ENCODE measurements around the gene AK5. TPM values are rescaled to one million over a fixed set of nuclear protein-coding genes. Genes with fewer than 3 reads are reported as not detected.
A peak's percentile ranks its signal among the peaks of the same experiment; 100 is the strongest.

AK5 gene
- total RNA-seq, 1 donor from 2014 or later = 92.6 TPM

- DNase-seq (ENCODE audit: low read depth) = no peak
These were observed 66.7 kb downstream of the AK5 start for GRCh38 chr1:77348549-77348948.

DNA sequence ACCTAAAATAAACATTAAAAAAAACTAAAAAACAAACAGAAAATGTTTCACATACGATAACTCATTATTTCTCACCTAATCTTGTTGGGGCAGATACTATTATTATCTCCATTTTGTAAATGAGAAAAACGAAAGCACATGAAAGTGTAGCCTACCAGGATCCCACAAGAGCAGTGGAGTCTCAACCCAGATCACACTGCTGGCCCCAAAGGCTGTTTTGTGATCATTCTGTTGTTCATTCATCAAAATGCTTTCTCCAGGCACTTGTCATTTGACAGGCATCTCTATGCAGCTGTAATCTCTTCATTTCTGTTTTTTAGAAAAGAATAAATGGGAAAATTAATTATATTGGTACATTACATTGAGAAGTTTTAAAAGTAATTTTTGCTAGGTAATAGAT lies 67.5 kb downstream of the AK5 start:
- DNase-seq (ENCODE audit: low read depth) = no peak

GRCh38 chr1:77350012-77350770 lies 68.4 kb downstream of the AK5 start:
- no peak for DNase-seq (ENCODE audit: low read depth)

GRCh38 chr1:77354536-77354935 lies 72.7 kb downstream of the AK5 start:
- no peak for DNase-seq (ENCODE audit: low read depth)

- DNase-seq (ENCODE audit: low read depth) = peak; percentile 25
These were observed 73.2 kb downstream of the AK5 start for GRCh38 chr1:77355010-77355409.

- no peak for DNase-seq (ENCODE audit: low read depth)
These were observed 74.3 kb downstream of the AK5 start for GRCh38 chr1:77356136-77356535.

DNA sequence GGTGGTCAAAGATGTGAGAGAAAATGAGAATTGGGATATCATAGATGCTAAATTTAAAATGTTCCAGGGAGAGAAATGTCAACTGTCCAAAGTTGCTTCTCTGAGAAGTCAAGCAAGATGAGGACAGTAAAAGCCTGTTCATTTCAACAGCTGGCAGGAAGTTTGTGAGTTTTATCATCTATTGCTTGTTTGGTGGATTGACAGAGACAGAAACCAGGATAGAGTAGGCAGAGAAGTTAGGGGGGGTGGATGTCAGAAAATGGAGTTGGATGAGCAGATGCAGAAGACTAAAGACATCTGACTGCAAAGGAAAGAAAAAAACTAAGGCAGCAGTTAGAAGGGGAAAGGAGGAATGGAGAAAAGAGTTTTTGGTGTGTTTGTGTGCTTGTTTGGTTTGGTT lies 78.4 kb downstream of the AK5 start:
- DNase-seq (ENCODE audit: low read depth) = peak; percentile 70

DNA sequence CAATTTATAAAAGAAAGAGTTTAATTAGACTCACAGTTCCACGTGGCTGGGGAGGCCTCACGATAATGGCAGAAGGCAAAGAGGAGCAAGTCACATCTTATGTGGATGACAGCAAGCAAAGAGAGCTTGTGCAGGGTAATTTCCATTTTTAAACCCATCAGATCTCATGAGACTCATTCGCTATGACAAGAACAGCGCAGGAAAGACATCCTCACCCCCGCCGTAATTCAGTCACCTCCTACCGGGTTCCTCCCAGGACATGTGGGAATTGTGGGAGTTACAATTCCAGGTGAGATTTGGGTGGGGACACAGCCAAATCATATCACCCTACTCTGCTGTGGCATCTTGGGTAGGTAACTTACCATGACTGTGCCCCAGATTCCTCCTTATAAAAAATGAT lies 79.8 kb downstream of the AK5 start:
- no peak for DNase-seq (ENCODE audit: low read depth)

- peak; percentile 51 for DNase-seq (ENCODE audit: low read depth)
These were observed 88.3 kb downstream of the AK5 start for GRCh38 chr1:77370161-77370560.

GRCh38 chr1:77370583-77371306 lies 88.9 kb downstream of the AK5 start:
- peak; percentile 88 for DNase-seq (ENCODE audit: low read depth)

DNA sequence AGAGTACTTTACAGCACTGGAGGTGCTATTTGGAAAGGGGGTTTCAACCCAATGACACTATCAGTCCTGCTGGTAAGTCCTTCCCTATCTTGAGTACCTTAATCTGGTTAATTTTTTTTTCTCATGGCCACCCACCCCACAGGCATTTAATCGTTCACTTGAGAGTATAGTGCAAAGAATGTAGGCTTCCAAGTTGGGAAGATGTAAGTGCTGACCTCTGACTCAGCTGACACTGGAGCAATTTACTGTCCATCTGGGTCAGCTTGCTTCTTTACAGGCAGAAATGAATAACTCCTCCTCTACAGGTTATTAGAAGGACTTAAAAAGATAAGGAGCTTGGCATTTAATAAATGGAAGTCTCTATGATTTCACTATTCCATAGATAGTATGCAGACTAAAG lies 89.6 kb downstream of the AK5 start:
- no peak for DNase-seq (ENCODE audit: low read depth)

DNA sequence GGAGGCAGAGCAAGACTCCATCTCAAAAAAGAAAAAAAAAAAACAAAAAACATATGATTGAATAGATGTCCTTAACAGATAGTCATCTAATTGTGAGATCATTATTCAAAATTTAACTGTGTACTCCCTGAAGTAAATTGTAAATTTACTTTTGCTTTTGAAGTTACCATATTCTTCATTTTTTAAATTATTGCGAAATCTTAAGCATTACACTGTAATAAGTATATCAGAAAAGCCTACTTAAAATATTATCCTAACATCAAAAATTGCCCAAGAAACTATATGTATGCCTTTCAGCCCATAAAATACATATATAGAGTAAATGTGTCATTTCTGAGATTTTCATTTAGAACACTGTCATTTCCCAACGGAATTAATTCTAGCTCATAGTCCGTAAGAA lies 91.9 kb downstream of the AK5 start:
- DNase-seq (ENCODE audit: low read depth) = no peak

GRCh38 chr1:77375541-77375940 lies 93.7 kb downstream of the AK5 start:
- no peak for DNase-seq (ENCODE audit: low read depth)

DNA sequence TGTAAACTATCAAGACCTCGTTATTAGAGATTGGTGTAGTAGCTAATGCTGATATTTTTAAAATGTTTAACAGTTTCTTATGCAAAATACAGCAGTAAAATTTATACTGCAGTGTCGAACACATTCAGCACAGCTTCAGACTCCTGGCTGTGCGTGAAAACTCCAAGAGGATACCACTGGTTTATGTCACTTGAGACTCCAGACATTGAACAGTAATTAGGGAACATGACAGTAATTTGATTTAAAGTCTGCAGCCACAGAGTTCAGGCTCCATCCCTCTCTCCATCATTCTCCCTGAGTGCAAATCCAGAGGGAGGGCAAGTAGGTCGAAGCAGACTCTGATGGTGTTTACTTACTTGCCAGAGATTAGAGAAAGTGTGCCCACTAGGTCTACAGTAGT lies 94.2 kb downstream of the AK5 start:
- DNase-seq (ENCODE audit: low read depth) = no peak

GRCh38 chr1:77378723-77379535 lies 97.1 kb downstream of the AK5 start:
- DNase-seq (ENCODE audit: low read depth) = peak; percentile 68

DNA sequence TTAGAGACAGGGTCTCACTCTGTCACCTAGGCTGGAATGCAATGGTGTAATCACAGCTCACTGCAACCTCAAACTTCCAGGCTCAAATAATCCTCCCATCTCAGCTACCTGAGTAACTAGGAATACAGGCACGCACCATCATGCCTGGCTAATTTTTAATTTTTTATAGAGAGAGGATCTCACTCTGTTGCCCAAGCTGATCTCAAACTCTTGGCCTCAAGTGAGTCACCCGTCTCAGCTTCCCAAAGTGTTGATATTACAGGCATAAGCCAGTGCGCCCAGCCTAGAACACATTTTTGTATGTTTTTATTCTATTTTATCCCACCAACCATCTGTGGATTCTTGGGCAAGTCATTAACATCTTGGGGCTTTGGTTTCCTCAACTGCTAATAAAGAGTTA lies 100.5 kb downstream of the AK5 start:
- DNase-seq (ENCODE audit: low read depth) = no peak

- no peak for DNase-seq (ENCODE audit: low read depth)
These were observed 101.4 kb downstream of the AK5 start for GRCh38 chr1:77383236-77383635.

GRCh38 chr1:77385551-77385950 lies 103.7 kb downstream of the AK5 start:
- peak; percentile 26 for DNase-seq (ENCODE audit: low read depth)

DNA sequence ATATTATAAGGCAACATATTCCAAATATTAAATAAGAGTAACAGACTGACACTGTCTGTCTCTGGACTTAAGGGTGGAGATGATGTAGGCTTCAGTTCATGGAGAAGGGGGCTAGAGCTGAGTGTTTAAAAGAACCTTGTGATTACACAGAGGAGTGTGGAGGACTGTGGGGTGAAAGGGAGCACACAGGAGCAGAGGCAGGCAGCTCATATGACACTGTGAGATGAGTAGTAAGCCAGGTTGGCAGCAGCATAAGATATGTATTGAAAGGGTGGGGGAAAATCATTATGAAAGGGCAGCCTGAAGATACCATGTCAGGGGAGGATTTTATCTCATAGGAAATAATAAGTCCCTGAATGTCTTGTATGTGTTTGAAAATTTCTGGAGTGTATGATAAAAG lies 104.5 kb downstream of the AK5 start:
- no peak for DNase-seq (ENCODE audit: low read depth)

DNA sequence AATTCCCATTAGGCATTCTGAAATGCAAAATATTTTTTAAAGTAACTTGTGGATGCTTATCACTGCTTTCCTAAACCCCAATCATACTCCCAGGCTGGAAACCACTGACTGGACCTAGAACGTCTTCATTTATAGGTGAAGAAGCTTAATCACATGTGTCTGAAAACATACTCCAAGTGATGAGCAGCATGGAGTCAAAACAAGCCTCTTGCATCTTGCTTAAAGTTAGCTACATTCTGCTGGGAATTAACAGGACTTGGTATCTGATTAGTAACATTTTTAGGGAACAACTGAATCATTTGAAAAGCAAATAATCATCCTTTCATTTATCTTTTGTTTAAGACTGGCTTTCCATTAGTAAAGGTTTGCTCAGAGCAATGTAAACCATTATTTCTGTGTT lies 105.7 kb downstream of the AK5 start:
- DNase-seq (ENCODE audit: low read depth) = no peak

DNA sequence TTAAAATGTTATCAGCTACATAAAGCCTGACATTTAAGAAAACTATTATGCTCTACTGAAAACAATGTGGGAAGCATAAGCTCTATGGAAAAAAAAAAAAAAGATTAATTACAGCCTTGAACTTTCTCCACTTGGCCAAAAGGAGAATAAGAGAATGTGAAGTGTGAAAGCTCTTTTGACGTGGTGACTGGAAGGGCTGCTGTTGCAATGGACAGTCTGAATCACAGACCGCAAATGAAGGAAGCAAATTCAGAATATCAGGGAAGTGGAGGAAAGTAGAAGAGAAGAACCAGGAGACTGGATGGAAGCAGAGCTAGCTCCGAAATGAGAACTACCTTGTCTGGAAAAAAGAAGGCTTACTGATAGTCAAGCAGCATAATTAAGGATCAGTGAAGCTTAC lies 106.8 kb downstream of the AK5 start:
- DNase-seq (ENCODE audit: low read depth) = no peak

DNA sequence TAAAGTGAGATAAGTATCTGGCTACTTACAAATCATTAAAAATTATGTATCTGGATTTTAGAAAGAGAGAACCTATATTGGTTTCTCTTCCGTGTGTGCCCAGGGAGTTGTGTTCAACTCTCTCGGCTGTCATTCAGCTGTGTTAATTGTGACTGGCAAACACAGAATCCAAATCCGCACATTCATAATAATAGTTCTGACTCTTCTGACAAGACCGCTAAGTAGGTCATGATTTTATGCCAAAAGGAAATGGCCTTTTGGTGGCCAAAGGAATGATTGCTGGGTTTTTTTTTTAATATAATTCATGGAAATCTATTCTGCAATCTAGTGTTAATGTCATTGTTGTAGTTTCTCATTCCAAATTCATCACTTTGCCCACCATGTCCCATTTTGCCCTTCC lies 110.7 kb downstream of the AK5 start:
- DNase-seq (ENCODE audit: low read depth) = no peak
